ENCODE results near the gene DNAH1.

DNA sequence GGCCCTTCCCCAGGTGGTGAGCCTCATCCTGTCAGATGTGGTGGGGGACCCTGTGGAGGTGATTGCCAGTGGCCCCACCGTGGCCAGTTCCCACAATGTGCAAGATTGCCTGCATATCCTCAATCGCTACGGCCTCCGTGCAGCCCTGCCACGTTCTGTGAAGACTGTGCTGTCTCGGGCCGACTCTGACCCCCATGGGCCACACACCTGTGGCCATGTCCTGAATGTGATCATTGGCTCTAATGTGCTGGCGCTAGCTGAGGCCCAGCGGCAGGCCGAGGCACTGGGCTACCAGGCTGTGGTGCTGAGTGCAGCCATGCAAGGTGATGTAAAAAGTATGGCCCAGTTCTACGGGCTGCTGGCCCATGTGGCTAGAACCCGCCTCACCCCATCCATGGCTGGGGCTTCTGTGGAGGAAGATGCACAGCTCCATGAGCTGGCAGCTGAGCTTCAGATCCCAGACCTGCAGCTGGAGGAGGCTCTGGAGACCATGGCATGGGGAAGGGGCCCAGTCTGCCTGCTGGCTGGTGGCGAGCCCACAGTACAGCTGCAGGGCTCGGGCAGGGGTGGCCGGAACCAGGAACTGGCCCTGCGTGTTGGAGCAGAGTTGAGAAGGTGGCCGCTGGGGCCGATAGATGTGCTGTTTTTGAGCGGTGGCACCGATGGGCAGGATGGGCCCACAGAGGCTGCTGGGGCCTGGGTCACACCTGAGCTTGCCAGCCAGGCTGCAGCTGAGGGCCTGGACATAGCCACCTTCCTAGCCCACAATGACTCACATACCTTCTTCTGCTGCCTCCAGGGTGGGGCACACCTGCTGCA lies 23.7 kb upstream of the DNAH1 start:
- TF ChIP-seq EP300 (IDR thresholded peaks at IDR 0.05) (no peak), POLR2A (IDR thresholded peaks at IDR 0.05) (no peak)
- TF ChIP-seq, protein P1, sequence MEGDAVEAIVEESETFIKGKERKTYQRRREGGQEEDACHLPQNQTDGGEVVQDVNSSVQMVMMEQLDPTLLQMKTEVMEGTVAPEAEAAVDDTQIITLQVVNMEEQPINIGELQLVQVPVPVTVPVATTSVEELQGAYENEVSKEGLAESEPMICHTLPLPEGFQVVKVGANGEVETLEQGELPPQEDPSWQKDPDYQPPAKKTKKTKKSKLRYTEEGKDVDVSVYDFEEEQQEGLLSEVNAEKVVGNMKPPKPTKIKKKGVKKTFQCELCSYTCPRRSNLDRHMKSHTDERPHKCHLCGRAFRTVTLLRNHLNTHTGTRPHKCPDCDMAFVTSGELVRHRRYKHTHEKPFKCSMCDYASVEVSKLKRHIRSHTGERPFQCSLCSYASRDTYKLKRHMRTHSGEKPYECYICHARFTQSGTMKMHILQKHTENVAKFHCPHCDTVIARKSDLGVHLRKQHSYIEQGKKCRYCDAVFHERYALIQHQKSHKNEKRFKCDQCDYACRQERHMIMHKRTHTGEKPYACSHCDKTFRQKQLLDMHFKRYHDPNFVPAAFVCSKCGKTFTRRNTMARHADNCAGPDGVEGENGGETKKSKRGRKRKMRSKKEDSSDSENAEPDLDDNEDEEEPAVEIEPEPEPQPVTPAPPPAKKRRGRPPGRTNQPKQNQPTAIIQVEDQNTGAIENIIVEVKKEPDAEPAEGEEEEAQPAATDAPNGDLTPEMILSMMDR (IDR thresholded peaks at IDR 0.05) = no peak
